Stomach (tissue), 4 donors: ENCODE measurements around the gene PSD2.

Experiments
- POLR2A ChIP-seq, 4 donors: fragments of 450-650 bp; IDR thresholded peaks; one replicate each; pipeline ENCODE4 v1.6.1; 2016; ENCODE audit warnings: antibody characterized with exemption in 4 of 4, control low read depth in 2 of 4, mild to moderate bottlenecking in 1 of 4, moderate library complexity in 1 of 4
- TF ChIP-seq, protein P1 (sequence below), 7 experiments: fragments of 450-650 bp in 4 of 7; fragments of 200-600 bp in 3 of 7; sonication (generic) in 3 of 7; IDR thresholded peaks; one replicate each; pipeline ENCODE4 v1.5.1; 2016 to 2019; ENCODE audit warnings: antibody characterized with exemption in 7 of 7, control low read depth in 2 of 7, mild to moderate bottlenecking in 1 of 7

DNA sequence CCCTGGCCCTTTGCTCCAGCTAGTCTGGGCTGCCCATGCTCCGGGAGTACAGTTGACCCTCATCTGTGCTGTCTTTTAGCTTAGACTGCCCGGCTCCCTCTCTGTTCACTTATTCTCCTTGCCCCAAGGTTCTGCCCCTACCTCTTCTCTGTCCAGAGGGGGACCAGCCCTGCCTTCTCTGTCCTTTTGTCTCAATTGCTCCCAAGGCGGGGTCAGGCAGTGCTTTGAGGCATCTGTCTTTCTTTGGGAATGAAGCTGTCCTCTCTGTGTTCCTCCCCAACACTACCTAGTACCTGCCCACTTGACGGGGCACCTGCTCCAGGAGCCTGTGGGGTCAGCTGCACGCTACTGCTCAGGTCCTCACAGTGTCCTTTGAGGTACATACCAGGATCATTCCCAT is 59.3 kb downstream of the PSD2 start:
- TF ChIP-seq, protein P1, sequence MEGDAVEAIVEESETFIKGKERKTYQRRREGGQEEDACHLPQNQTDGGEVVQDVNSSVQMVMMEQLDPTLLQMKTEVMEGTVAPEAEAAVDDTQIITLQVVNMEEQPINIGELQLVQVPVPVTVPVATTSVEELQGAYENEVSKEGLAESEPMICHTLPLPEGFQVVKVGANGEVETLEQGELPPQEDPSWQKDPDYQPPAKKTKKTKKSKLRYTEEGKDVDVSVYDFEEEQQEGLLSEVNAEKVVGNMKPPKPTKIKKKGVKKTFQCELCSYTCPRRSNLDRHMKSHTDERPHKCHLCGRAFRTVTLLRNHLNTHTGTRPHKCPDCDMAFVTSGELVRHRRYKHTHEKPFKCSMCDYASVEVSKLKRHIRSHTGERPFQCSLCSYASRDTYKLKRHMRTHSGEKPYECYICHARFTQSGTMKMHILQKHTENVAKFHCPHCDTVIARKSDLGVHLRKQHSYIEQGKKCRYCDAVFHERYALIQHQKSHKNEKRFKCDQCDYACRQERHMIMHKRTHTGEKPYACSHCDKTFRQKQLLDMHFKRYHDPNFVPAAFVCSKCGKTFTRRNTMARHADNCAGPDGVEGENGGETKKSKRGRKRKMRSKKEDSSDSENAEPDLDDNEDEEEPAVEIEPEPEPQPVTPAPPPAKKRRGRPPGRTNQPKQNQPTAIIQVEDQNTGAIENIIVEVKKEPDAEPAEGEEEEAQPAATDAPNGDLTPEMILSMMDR (IDR thresholded peaks at IDR 0.05): no peak
- TF ChIP-seq POLR2A (IDR thresholded peaks at IDR 0.05): no peak
